Panc1 (cell line): ENCODE results near the gene ATP13A4.

Experiments used
- CTCF ChIP-seq: fragments of 450-650 bp; IDR thresholded peaks from 2 replicates; pipeline ENCODE4 v1.5.1; 2017; ENCODE audit warnings: mild to moderate bottlenecking
- POLR2AphosphoS5 ChIP-seq: IDR thresholded peaks from 2 replicates; pipeline ENCODE4 v1.6.1; 2012; ENCODE audit warnings: mild to moderate bottlenecking, low read depth, low read length, moderate library complexity
- SIN3A ChIP-seq: IDR thresholded peaks from 2 replicates; pipeline ENCODE4 v1.6.1; 2012; ENCODE audit warnings: low read depth, mild to moderate bottlenecking, low read length, moderate library complexity, borderline replicate concordance; ENCODE audit not compliant: insufficient read depth
- TCF7L2 ChIP-seq: IDR thresholded peaks from 2 replicates; pipeline ENCODE4 v1.6.1; 2011; ENCODE audit warnings: mild to moderate bottlenecking, low read depth, low read length, inconsistent platforms
- TF ChIP-seq, protein P1 (sequence below), 2 experiments: IDR thresholded peaks; 2 replicates each; pipeline ENCODE4 v1.6.1; 2011 to 2012; ENCODE audit warnings: low read depth in 2 of 2, control low read depth in 1 of 2, low read length in 1 of 2, mild to moderate bottlenecking in 1 of 2, moderate library complexity in 1 of 2; ENCODE audit not compliant: insufficient read depth in 1 of 2

DNA sequence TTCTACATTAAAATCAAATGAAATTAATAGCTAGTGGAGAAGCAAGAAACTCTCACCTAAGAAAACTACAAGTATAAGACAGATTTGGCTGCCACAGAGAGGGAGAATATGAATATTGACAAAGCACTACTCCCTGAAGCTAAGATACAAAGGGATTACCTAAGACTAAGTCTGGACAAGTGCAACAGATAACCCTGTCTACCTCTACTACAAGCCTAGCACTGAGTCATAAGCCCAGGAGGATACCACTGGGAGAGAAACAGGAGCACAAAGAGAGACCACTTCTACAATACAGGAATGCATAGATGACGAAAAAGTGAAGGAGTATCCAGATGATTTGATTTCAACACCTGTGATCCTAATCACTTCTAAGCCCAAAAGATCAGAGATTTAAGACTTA is 10.4 kb downstream of the ATP13A4 start:
- TF ChIP-seq, protein P1, sequence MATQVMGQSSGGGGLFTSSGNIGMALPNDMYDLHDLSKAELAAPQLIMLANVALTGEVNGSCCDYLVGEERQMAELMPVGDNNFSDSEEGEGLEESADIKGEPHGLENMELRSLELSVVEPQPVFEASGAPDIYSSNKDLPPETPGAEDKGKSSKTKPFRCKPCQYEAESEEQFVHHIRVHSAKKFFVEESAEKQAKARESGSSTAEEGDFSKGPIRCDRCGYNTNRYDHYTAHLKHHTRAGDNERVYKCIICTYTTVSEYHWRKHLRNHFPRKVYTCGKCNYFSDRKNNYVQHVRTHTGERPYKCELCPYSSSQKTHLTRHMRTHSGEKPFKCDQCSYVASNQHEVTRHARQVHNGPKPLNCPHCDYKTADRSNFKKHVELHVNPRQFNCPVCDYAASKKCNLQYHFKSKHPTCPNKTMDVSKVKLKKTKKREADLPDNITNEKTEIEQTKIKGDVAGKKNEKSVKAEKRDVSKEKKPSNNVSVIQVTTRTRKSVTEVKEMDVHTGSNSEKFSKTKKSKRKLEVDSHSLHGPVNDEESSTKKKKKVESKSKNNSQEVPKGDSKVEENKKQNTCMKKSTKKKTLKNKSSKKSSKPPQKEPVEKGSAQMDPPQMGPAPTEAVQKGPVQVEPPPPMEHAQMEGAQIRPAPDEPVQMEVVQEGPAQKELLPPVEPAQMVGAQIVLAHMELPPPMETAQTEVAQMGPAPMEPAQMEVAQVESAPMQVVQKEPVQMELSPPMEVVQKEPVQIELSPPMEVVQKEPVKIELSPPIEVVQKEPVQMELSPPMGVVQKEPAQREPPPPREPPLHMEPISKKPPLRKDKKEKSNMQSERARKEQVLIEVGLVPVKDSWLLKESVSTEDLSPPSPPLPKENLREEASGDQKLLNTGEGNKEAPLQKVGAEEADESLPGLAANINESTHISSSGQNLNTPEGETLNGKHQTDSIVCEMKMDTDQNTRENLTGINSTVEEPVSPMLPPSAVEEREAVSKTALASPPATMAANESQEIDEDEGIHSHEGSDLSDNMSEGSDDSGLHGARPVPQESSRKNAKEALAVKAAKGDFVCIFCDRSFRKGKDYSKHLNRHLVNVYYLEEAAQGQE (IDR thresholded peaks at IDR 0.05; ENCODE audit: insufficient read depth in 1 of 2, low read depth in 2 of 2, low read length in 1 of 2) = no peak
- TF ChIP-seq CTCF (no peak), POLR2AphosphoS5 (no peak), TCF7L2 (no peak), SIN3A (no peak)
